Neural cell (in vitro differentiated cells): ENCODE measurements around the gene DCTN4. TPM values are rescaled to one million over a fixed set of nuclear protein-coding genes. Genes with fewer than 3 reads are reported as not detected.

ENCODE experiments used
- H2AFZ ChIP-seq: fragments of 200-600, 300-800 bp; sonication (generic), shearing (Covaris generic); 2 replicates; pipeline ENCODE4 v1.6.0; 2014; ENCODE audit warnings: low read depth, mild to moderate bottlenecking, antibody characterized with exemption, low read length, moderate library complexity
- H3F3A ChIP-seq: fragments of 200-600 bp; shearing (Covaris generic); 2 replicates; pipeline ENCODE4 v1.6.1; 2016; ENCODE audit warnings: mild to moderate bottlenecking, moderate library complexity, mixed read lengths, antibody characterized with exemption, low read length; ENCODE audit not compliant: insufficient read depth, poor library complexity, severe bottlenecking
- H3K27ac ChIP-seq: fragments of 200-600, 300-800 bp; sonication (generic), shearing (Covaris generic); 2 replicates; pipeline ENCODE4 v1.5.1; 2014; ENCODE audit warnings: mild to moderate bottlenecking, low read length, moderate library complexity
- H3K27me3 ChIP-seq: fragments of 300-800, 200-600 bp; sonication (generic), shearing (Covaris generic); 2 replicates; pipeline ENCODE4 v1.6.0; 2014; ENCODE audit warnings: mild to moderate bottlenecking, low read depth, low read length, moderate library complexity; ENCODE audit not compliant: insufficient read depth
- H3K36me3 ChIP-seq: fragments of 300-800, 200-600 bp; sonication (generic), shearing (Covaris generic); 2 replicates; pipeline ENCODE4 v1.5.1; 2014; ENCODE audit warnings: mild to moderate bottlenecking, antibody characterized with exemption, low read length, moderate library complexity; ENCODE audit not compliant: insufficient read depth
- H3K4me2 ChIP-seq: fragments of 300-800, 200-600 bp; sonication (generic), shearing (Covaris generic); 2 replicates; pipeline ENCODE4 v1.6.0; 2014; ENCODE audit warnings: mild to moderate bottlenecking, low read length
- H3K4me3 ChIP-seq: fragments of 300-800, 200-600 bp; sonication (generic), shearing (Covaris generic); 2 replicates; pipeline ENCODE4 v1.5.1; 2014; ENCODE audit warnings: mild to moderate bottlenecking, low read length, moderate library complexity
- H3K79me2 ChIP-seq: fragments of 200-600 bp; shearing (Covaris generic); replicated peaks from 2 replicates; pipeline ENCODE4 v1.6.0; 2014; ENCODE audit warnings: mild to moderate bottlenecking, low read length, moderate library complexity; ENCODE audit not compliant: insufficient read depth
- H3K9ac ChIP-seq: fragments of 300-800, 200-600 bp; sonication (generic), shearing (Covaris generic); 2 replicates; pipeline ENCODE4 v1.6.1; 2016; ENCODE audit warnings: mild to moderate bottlenecking, low read length, mixed read lengths
- H3K9me2 ChIP-seq: fragments of 200-600 bp; shearing (Covaris generic); 2 replicates; pipeline ENCODE4 v1.6.1; 2016; ENCODE audit warnings: mild to moderate bottlenecking, low read length, mixed read lengths; ENCODE audit not compliant: insufficient read depth
- H3K9me3 ChIP-seq: fragments of 200-600, 300-800 bp; sonication (generic), shearing (Covaris generic); 2 replicates; pipeline ENCODE4 v1.6.1; 2016; ENCODE audit warnings: mild to moderate bottlenecking, mixed run types, low read length, moderate library complexity, mixed read lengths
- H4K20me1 ChIP-seq: fragments of 200-600 bp; shearing (Covaris generic); 2 replicates; pipeline ENCODE4 v1.6.1; 2016; ENCODE audit warnings: mild to moderate bottlenecking, mixed run types; ENCODE audit not compliant: insufficient read depth
- CTCF ChIP-seq: fragments of 450-650 bp; IDR thresholded peaks from 2 replicates; pipeline ENCODE4 v1.5.1; 2014; ENCODE audit warnings: antibody characterized with exemption, mild to moderate bottlenecking, moderate library complexity; ENCODE audit not compliant: poor library complexity, severe bottlenecking
- EP300 ChIP-seq: fragments of 450-650 bp; conservative IDR thresholded peaks from 2 replicates; pipeline ENCODE4 v1.6.1; 2014; ENCODE audit warnings: antibody characterized with exemption, mild to moderate bottlenecking, moderate library complexity; ENCODE audit not compliant: poor library complexity, severe bottlenecking
- EZH2 ChIP-seq: fragments of 200-600, 300-800 bp; shearing (Covaris generic), sonication (generic); IDR thresholded peaks from 2 replicates; pipeline ENCODE4 v1.6.1; 2014; ENCODE audit warnings: antibody characterized with exemption, low read length, borderline replicate concordance, mild to moderate bottlenecking; ENCODE audit not compliant: insufficient read depth, poor library complexity, severe bottlenecking
- MXI1 ChIP-seq: fragments of 450-650 bp; conservative IDR thresholded peaks from 2 replicates; pipeline ENCODE4 v1.6.1; 2014; ENCODE audit warnings: antibody characterized with exemption, mild to moderate bottlenecking; ENCODE audit not compliant: poor library complexity, severe bottlenecking
- POLR2AphosphoS5 ChIP-seq: IDR thresholded peaks from 2 replicates; pipeline ENCODE4 v1.6.1; 2012
- RAD21 ChIP-seq: fragments of 450-650 bp; conservative IDR thresholded peaks from 2 replicates; pipeline ENCODE4 v1.6.1; 2014; ENCODE audit warnings: antibody characterized with exemption, mild to moderate bottlenecking, moderate library complexity
- REST ChIP-seq: IDR thresholded peaks from 2 replicates; pipeline ENCODE4 v1.6.1; 2012; ENCODE audit warnings: borderline replicate concordance
- SMC3 ChIP-seq: fragments of 450-650 bp; conservative IDR thresholded peaks from 2 replicates; pipeline ENCODE4 v1.6.1; 2014; ENCODE audit warnings: antibody characterized with exemption, mild to moderate bottlenecking, moderate library complexity; ENCODE audit not compliant: poor library complexity
- TAF1 ChIP-seq: IDR thresholded peaks from 2 replicates; pipeline ENCODE4 v1.6.1; 2012; ENCODE audit warnings: low read depth
- polyA plus RNA-seq: library from polyadenylated mRNA; depleted of rRNA; stranded (reverse); fragments of >200 nt; gene quantifications from 2 replicates; pipeline ENCODE4 v1.2.3, GENCODE V29; 2014

DCTN4 gene
- polyA plus RNA-seq, 1 donor from 2014 or later, result 117 TPM

GRCh38 chr5:150753863-150754262 lies 5.0 kb downstream of the DCTN4 start:
- H3K79me2 ChIP-seq, result peaks cover 41% of the 10 kb centered on the region
- no peaks in the 10 kb centered on the region for H3F3A ChIP-seq

GRCh38 chr5:150753463-150753862 lies 5.4 kb downstream of the DCTN4 start:
- Histone ChIP-seq H3K79me2 (peaks cover 41% of the 10 kb centered on the region), H3K9me2 (no peaks in the 10 kb centered on the region), H3K36me3 (no peaks in the 10 kb centered on the region), H3K27ac (no peak overlapping the region), H3F3A (no peaks in the 10 kb centered on the region), H3K4me2 (no peak overlapping the region), H4K20me1 (no peaks in the 10 kb centered on the region), H3K4me3 (no peak overlapping the region), H3K9ac (no peak overlapping the region), H2AFZ (no peak overlapping the region), H3K27me3 (no peaks in the 10 kb centered on the region), H3K9me3 (no peaks in the 10 kb centered on the region)
- TF ChIP-seq POLR2AphosphoS5, result no peak
- no peak for TF ChIP-seq SMC3
- no peak for TF ChIP-seq REST
- TF ChIP-seq EP300, result no peak
- TF ChIP-seq RAD21, result no peak
- TF ChIP-seq MXI1, result no peak
- no peak for TF ChIP-seq EZH2
- no peak for TF ChIP-seq TAF1

More at GRCh38 chr5:150753863-150754262, 5.0 kb downstream of the DCTN4 start:
- no peak overlapping the region for H2AFZ ChIP-seq
- H3K9me2 ChIP-seq, result no peaks in the 10 kb centered on the region
- H3K4me2 ChIP-seq, result no peak overlapping the region
- H3K9ac ChIP-seq, result no peak overlapping the region
- H3K4me3 ChIP-seq, result no peak overlapping the region
- no peaks in the 10 kb centered on the region for H4K20me1 ChIP-seq
- H3K27ac ChIP-seq, result no peak overlapping the region
- H3K9me3 ChIP-seq, result no peaks in the 10 kb centered on the region
- TF ChIP-seq REST, result no peak
- no peak for TF ChIP-seq POLR2AphosphoS5
- TF ChIP-seq MXI1, result no peak
- TF ChIP-seq CTCF, result no peak
- no peak for TF ChIP-seq TAF1
- TF ChIP-seq SMC3, result no peak
- no peak for TF ChIP-seq EZH2
- no peak for TF ChIP-seq RAD21
- TF ChIP-seq EP300, result no peak
- H3K27me3 ChIP-seq, result no peaks in the 10 kb centered on the region
- H3K36me3 ChIP-seq, result no peaks in the 10 kb centered on the region
